HG03460 (cell line): ENCODE results near the gene CD300E.
"Not testable (repeated sequence)": the region's sequence is repeated elsewhere in the genome, so short reads cannot be mapped to it uniquely, and the experiment has no call there.

Source experiments
- ATAC-seq: cut with Tn5 transposase; IDR thresholded peaks from one replicate; pipeline ENCODE4 v1.9.1; 2021; ENCODE audit not compliant: unreplicated experiment

CD300E gene

DNA sequence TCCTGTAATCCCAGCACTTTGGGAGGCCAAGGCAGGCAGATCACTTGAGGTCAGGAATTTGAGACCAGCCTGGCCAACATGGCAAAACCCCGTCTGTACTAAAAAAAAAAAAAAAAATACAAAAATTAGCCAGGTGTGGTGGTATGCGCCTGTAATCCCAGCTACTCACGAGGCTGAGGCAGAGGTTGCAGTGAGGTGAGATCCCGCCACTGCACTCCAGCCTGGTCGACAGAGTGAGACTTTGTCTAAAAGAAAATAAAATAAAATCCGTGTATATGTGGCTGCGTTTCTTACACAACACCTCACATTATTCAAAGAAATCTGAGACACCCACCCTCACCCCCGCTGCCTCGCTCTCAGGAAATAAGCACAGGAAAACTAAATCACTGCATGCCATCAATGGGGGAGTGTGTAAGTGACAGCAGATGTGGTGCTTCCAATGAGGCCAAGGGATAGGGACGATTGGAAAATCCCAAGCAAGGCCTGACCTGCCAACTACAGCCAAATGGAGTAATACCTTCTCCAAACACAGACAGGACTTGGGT, 13.1 kb upstream of the CD300E start:
- not testable (repeated sequence) for ATAC-seq

DNA sequence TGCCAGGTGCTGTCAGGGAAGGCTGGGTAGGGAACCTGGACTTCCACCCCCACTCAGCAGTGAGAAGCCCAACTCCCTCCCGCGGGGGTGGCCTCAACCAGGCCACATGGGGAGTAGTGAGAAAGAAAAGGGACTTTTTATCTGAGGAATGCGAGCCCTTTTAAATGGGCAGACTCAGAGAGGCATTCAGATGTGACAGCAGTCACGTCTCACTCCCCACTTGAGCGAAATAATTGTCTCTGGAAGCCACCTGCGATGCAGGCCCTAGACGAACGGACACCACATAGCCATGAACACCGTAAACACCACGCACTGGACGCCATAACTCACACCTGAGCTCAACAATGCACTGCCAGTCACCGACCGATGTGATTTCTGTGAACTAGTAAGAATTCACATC, 11.9 kb upstream of the CD300E start:
- ATAC-seq = no peak

DNA sequence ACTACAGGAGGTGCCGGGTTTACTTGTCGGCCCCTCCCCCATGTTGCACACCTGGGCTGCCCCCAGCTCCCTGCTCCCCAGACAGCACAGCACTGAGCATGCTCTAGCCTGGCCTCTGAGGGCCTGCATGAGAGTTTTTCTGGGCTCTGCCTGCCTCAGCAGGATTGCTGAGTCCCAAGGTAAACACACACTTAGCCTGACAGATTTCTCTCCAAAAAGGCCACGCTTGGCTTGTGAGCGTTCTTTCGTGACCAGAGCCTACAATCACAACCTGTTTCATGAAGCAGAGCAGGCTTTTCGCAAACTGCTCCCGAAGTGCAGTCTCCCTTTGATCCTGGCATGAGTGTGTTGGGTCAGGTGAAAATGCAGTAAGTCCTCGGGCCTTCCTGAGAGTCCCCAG, 9.8 kb upstream of the CD300E start:
- no peak for ATAC-seq

DNA sequence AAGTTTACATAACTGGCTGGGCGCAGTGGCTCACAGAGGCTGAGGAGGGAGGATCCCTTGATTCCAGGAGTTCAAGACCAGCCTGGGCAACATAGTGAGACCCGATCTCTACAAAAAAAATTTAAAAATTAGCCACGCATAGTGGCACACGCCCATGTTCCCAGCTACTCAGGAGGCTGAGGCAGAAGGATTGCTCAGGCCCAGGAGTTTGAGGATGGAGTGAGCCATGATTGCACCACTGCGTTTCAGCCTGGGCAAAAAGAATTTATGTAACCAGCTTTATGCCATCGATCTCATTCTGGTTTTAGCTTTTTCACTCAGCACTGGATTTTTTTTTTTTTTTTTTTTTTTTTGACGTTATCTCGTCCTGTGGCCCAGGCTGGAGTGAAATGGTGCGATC, 9.1 kb upstream of the CD300E start:
- no peak for ATAC-seq

DNA sequence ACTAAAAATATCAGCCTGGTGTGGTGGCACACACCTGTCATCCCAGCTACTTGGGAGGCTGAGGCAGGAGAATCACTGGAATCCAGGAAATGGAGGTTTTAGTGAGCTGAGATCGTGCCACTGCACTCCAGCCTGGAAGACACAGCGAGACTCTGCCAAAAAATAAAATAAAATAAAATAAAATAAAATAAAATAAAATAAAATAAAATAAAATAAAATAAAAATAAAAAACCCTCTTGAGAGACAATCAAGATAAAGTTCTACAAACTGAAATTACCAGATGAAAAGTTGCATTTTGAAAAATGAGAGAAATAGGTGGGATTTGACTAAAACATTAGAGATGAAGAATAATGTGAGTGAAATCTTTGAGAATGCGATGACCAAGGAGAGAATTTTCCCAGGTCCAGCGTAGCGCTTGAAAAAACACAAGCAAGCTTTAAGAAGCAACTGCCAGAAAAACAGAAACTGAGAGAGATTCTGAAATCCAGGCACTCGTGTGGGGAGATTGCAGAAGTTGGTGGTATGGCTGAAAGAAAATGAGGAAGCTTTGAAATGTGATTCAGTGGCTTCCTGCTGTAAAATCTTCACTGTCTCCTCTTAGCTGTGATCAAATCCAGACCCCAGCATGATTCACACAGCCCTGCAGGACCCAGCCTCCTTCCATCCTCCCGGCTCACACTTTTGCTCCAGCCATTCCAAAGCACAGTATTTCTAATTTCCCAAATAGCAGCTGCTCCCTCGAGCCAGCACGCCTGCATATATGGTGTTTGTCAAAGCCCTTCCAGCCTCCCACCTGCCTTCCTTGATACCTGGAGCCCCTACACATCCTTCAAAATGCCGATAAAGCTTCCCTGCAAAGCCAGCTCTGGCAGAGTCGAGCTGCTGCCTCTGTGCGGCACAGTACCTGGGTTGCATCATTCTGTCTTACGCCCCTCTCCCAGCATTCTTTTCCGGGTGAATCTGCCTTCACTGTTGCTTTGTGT, 8.2 kb upstream of the CD300E start:
- no peak for ATAC-seq

DNA sequence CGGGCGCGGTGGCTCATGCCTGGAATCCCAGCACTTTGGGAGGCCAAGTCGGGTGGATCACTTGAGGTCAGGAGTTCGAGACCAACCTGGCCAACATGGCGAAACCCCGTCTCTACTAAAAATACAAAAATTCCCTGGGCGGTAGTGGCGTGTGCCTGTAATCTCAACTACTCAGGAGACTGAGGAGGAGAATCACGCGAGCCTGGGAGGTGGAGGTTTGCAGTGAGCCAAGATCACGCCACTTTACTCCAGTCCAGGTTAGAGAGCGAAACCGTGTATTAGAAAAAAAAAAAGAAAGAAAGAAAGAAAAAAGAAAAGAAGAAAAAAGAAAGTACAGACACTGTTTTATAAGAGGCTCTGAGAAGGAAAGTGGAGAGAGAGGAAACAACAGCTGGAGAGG, 6.7 kb upstream of the CD300E start:
- ATAC-seq = not testable (repeated sequence)

DNA sequence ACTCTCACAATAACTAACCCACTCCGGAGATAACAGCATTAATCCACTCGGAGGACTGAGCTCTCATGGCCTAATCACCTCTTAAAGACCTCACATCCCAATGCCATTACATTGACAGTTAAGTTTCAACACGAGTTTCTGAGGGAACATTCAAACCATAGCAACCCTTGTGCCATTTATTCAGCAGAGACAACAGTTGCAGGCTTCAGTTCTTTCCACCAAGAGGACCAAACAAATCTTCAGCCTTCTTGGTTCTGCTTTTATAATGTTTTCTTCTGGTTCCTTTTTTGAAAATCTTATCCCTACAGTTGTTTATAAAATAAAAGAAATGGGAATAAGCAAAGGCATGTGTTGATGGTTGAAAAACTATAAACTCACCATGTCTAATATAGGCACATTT, 2.1 kb upstream of the CD300E start:
- ATAC-seq = no peak

DNA sequence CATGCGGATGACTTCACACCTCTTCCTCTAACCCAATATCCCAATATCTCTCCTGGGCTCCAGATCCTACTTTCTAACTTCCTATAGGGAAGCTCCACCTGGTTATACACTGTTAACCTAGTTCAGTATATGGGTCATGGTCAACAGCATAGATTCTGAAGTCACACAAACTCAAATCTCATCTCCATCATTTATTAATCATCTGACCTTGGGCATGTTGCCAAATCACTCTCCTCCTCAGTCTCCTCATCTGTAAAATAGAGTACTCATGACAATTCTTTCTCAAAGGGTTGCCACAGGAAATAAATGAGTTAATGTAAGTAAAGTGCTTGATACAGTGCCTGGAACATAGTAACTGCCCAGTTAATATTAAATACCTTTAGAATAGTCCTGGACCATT, 593 bp upstream of the CD300E start:
- no peak for ATAC-seq

DNA sequence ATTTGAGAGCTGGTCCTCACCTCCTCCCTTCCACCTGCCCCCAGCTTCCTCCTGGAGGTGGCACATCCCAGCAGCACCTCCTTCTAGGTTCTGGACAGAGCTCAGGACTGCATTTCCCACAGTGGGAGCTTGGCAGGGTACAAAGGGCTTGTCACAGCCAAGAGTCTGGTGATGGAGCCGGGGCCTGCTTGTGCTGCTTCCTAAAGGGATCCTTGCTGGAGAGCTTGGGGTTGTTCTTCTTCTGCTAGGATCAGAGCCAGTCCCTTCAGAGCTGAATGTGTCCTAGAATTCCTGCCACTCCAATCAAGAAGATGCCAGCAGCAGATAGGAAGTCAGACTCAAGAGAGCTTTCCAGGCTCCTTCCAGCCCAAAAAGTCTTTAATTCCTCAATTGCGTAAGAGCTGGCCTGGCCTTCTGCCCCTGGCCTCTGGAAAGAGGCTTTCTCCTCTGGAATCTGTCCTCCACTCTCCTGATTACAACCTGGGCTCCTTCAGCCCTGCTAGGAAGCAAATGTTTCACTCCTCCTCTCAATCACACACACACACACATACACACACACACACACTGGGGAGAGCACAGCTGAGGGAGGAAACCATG, 4.4 kb downstream of the CD300E start:
- no peak for ATAC-seq

DNA sequence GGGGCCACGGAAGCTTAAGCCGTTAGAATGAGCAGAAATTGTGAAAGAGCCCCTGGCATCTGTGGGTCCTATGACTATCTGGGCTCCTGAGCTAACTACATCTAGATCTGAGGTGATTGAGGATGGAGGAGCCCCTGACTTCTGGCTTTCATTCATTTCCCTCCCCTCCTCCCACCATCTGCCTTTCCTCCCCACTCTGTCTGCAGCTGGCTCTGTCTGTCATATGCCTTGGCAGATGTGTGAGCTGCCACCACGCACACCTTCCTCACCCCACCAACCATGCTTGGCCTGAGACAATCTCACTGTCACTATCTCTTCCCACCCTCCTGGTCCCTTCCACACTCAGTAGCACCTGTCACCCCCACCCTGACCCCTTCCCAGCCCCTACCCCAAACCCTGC, 5.1 kb downstream of the CD300E start:
- no peak for ATAC-seq

DNA sequence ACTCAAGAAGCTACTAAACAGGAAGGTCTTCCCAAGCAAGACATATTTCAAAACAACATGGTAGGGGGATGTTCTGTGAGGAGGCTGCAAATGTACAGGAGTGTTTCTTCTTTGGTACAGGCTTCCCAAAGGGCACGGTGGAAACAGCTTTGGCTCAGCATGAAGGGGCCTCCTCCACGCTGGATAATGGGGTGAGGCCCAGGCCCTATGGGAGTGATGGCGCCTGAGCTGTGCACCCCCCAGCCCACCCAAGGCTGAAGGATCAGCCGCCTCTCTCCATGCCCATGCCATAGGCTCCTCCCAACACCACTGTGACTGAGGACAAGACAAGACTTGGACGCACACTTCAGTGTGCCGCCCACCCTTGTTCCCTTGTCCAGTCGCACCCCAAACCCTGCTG, 6.8 kb downstream of the CD300E start:
- no peak for ATAC-seq

DNA sequence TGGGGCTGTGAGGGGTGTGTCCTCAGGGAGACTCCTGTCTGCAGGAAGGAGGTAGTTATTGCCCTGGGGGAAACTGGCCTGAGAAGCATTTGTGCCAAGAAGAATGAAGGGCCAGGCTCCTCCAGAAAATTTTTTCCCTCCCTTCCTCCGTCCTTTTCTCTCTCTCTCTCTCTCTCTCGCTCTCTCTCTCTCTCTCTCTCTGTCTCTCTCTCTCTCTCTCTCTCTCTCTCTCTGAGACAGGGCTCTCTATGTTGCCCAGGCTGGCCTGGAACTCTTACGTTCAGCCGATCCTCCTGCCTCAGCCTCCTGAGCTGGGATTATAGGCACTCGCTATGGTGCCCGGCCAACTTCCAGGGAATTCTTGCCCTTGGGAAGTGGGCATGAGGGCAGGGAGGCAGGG, 11.5 kb downstream of the CD300E start:
- ATAC-seq = no peak

DNA sequence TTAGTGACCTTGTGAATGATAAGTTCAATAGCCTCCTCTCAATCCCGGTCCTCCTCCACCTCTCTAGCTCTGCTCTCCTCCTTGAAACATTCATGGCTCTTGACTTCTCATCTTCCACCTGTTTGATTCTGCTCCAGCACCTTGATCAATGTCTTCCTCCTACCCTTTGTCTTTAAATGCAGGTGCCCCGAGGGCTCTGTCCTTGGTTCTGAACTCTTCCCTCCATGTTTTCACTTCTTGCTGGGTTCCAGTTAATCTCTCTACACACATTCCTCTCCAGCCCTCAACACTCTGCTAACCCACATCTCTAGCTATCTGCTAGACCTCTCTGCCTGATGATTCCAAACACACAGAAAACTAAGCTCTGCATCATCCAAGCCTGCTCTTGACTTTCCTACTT, 13.4 kb downstream of the CD300E start:
- ATAC-seq = no peak

DNA sequence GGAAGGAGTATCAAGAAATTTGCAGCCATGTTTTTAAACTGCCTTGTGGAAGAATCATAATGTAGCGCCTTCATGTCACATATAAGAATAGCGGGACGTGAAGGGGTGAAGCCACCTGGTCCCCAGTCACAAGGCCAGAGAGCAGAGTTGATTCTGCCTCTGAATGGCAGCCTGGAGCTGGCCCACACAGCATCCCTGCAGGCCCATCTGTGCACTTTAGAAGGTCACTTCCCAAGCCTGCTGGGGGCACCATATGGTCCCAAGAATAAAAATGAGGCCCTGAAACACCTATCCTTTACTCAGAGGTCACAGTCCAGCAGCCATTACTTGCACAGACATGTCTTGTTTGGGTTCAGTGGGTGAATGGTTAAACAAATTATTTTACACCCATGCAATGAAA, 15.0 kb downstream of the CD300E start:
- no peak for ATAC-seq

DNA sequence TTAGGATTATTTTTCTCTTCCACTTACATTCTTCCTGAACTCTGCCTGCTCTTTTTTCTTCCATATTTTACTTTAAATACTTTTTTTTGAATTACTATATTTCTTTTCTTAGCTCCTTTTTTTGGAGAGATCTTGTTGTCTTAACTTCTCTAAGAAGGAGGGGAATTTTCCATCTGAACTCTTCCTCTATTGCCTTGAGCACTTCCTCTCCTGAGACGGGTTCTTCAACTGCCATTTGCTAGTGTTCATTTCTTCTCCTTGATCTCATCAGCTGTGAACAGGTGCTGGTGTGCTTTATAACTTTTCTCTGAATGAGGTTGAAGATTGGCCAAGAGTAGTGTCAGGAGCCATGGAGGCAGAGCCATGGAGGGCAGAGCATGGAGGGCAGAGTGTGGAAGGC, 16.3 kb downstream of the CD300E start:
- ATAC-seq = no peak

DNA sequence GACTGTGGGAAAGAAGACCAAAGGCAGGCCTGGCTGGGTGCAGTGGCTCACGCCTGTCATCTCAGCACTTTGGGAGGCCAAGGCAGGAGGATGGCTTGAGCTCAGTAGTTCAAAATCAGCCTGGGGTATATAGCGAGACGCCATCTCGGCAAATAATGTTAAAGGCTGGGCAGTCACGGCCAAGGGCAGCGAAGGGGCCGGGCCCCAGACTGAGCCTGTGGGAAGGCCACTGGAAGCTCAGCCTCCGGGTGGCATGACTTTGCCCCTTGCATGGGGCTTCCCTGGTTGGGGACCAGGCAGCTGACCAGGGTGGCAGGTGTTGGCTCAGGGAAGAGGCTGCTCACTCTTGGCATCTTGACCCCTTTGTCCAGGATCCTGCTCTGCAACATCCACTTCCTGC, 17.5 kb downstream of the CD300E start:
- no peak for ATAC-seq

DNA sequence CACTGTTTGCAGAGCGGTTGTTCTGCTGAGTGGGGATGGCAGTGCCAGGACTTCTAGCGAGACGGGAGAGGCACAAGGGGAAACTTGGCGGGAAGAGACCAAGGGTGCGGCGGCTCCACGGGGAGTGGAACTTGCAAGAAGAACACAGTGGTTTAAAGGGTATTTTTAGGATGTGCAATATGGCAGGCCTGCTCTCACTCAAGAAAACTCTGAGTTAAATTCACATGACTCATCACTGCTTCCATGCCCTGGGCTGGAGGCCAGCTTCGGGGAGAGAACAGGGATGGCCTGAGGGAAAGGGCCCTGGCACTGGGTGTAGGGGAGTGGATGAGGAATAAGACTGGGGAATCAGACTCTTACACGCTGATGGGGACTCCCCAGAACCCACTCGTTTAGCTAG, 18.2 kb downstream of the CD300E start:
- ATAC-seq = no peak

DNA sequence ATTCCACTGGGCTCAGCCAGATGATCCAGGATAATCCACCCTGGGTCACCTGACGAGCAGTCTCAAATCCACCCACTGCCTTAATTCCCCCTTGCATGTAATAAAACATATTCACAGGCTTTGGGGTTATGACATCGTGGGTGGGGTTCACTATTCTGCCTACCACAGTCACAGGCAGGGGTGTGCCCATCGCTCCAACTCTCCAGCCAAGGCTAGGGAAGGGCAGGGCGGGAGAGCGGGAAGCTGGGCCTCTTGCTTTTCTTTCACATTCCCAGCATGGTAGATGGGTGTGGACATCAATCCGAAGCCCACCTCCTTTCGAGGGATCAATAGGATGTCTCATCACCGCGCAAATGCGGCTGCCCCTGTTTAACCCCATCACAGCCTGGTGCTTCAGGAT, 18.8 kb downstream of the CD300E start:
- no peak for ATAC-seq

DNA sequence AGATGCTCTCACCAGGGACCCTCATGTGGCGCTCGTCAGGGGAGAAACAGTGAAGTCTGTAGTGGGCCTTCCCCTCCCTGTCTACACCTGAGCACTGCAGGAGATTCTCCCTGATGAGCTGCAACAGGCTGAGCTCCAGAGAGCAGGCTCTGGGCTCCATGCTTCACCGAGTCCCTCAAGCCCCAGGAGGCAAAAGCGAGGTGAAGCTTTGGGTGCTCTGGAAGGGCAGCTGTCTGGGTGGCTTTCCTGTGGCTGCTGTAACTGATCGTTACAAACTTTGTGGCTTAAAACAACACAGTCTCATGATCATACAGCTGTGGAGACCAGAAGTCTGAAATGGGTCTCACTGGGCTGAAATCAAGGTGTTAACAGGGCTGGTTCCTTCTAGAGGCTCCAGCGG, 19.3 kb downstream of the CD300E start:
- no peak for ATAC-seq

DNA sequence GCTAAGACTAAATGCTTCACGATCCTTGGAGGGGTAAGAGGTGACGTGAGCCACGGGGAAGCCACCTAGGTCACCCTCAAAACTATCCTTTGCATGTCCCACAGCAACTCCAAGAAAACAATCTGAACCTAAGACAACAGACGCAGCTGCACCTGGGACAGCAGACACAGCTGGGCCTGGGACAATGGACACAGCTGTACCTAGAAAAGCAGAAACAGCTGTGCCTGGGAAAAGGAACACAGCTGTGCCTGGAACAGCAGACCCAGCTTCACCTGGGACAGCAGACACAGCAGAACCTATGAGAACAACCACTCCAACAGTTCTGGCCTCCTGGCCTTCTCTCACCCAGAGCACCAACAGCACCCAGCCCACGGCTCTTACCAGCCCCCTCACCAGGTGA, 19.8 kb downstream of the CD300E start:
- ATAC-seq = no peak

DNA sequence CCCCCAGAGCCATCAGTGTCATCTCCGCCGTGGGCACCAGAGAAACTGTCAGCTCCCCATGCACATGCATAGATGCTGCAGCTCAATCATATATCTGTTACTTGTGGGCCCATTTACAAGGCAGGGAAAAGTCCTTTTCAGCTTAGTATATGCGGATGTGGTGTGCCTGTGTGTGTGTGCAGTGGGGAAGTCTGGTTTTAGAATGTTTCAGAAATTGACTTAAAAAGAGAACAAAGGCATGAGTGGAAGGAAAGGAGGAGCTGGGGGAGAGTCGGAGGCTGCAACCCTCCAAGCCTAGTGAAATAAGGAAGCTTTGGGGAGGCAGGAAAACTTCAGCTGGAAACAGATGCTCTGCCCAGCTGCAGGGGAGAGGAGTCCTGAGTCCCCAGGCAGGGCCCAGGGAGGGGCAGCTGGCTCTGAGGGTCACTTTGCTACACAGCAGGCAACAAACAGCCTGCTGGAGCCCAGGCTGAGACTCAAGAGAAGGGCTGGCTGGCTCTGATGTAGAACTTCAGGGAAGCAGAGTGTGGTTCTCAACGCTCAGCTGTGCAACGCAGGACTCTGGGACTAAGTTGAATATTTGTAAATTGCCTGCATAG, 20.4 kb downstream of the CD300E start:
- ATAC-seq = no peak
